Hepatocyte (in vitro differentiated cells): ENCODE results near the gene CBX4. TPM values are rescaled to one million over a fixed set of nuclear protein-coding genes. Genes with fewer than 3 reads are reported as not detected.

ENCODE experiments used
- DNase-seq: peaks from one replicate; pipeline ENCODE4 v3.0.0-alpha.2; 2016; ENCODE audit warnings: low spot score
- H2AFZ ChIP-seq: fragments of 200-600 bp; sonication (generic); 2 replicates; pipeline ENCODE4 v1.6.0; 2016; ENCODE audit warnings: antibody characterized with exemption, mild to moderate bottlenecking
- H3K27ac ChIP-seq: fragments of 200-600 bp; sonication (generic); 2 replicates; pipeline ENCODE4 v1.5.1; 2016; ENCODE audit warnings: mild to moderate bottlenecking
- H3K27me3 ChIP-seq: fragments of 200-600 bp; sonication (generic); 2 replicates; pipeline ENCODE4 v1.6.1; 2016
- H3K36me3 ChIP-seq: fragments of 200-600 bp; sonication (generic); replicated peaks from 2 replicates; pipeline ENCODE4 v1.5.1; 2016; ENCODE audit warnings: low read depth; ENCODE audit not compliant: insufficient read depth
- H3K4me1 ChIP-seq: fragments of 200-600 bp; sonication (generic); 2 replicates; pipeline ENCODE4 v1.5.1; 2016; ENCODE audit warnings: mild to moderate bottlenecking, moderate library complexity; ENCODE audit not compliant: insufficient read depth
- H3K4me2 ChIP-seq: fragments of 200-600 bp; sonication (generic); 2 replicates; pipeline ENCODE4 v1.6.0; 2016
- H3K4me3 ChIP-seq: fragments of 200-600 bp; sonication (generic); 2 replicates; pipeline ENCODE4 v1.5.1; 2016; ENCODE audit warnings: mild to moderate bottlenecking
- H3K79me2 ChIP-seq: fragments of 200-600 bp; sonication (generic); 2 replicates; pipeline ENCODE4 v1.6.0; 2017; ENCODE audit warnings: mild to moderate bottlenecking
- H3K9me2 ChIP-seq: fragments of 200-600 bp; sonication (generic); replicated peaks from 2 replicates; pipeline ENCODE4 v1.6.0; 2017; ENCODE audit warnings: mild to moderate bottlenecking; ENCODE audit not compliant: insufficient read depth
- H3K9me3 ChIP-seq: fragments of 200-600 bp; sonication (generic); 2 replicates; pipeline ENCODE4 v1.5.1; 2016; ENCODE audit warnings: low read depth, mild to moderate bottlenecking
- H4K20me1 ChIP-seq: fragments of 200-600 bp; sonication (generic); 2 replicates; pipeline ENCODE4 v1.6.0; 2016; ENCODE audit warnings: mild to moderate bottlenecking; ENCODE audit not compliant: insufficient read depth, poor library complexity, severe bottlenecking
- CTCF ChIP-seq: fragments of 200-600 bp; sonication (generic); IDR thresholded peaks from 2 replicates; pipeline ENCODE4 v1.5.1; 2016; ENCODE audit warnings: antibody characterized with exemption, mild to moderate bottlenecking; ENCODE audit not compliant: poor library complexity
- EZH2 ChIP-seq: fragments of 200-600 bp; sonication (generic); IDR thresholded peaks from 2 replicates; pipeline ENCODE4 v1.6.1; 2016; ENCODE audit warnings: antibody characterized with exemption, mild to moderate bottlenecking, borderline replicate concordance
- EZH2phosphoT487 ChIP-seq: fragments of 200-600 bp; sonication (generic); IDR thresholded peaks from one replicate; pipeline ENCODE4 v1.6.1; 2018; ENCODE audit warnings: antibody characterized with exemption, mild to moderate bottlenecking, low read depth, moderate library complexity; ENCODE audit not compliant: unreplicated experiment, severe bottlenecking
- WGBS: methylation state at CpG from one replicate; pipeline ENCODE4 v1.1.6; 2016; ENCODE audit warnings: low lambda C conversion rate; ENCODE audit errors: missing lambda C conversion rate; 5-methylcytosine and 5-hydroxymethylcytosine counted together
- polyA plus RNA-seq: library from polyadenylated mRNA; unstranded; fragments of >200 nt; fragmentation: Nextera tagmentation; extraction: Ambion mirVana; gene quantifications from 2 replicates; pipeline ENCODE4 v1.2.1, GENCODE V29; 2016
- total RNA-seq: library from RNA; depleted of rRNA; stranded (reverse); fragments of >200 nt; gene quantifications from 2 replicates; pipeline ENCODE4 v1.2.3, GENCODE V29; 2014

CBX4 gene
- total and polyA plus RNA-seq, 2 experiments from 2014 or later, result 56.1 to 86.7 TPM

DNA sequence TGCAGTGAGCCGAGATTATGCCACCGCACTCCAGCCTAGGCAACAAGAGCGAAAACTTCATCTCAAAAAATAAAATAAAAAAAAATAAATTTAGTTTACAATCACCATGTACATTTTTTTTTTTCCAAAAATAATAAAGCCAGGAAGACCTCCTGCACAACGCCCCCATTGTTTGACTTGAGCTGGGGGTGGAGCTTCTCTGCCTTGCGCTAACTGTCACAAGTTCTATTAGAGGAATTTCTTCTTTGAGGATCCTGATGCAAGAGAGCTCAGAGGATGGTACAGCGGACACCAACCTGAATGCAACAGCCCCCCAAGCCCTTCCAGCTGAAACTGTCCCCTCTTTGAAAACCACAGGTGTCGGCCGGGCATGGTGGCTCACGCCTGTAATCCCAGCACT lies 24.9 kb upstream of the CBX4 start:
- H3K9me3 ChIP-seq, result no peaks in the 10 kb centered on the region
- H3K36me3 ChIP-seq, result no peaks in the 10 kb centered on the region
- 95% methylated on average over 9 of the region's 9 CpGs for WGBS
- H2AFZ ChIP-seq, result no peak overlapping the region
- no peak overlapping the region for H3K4me2 ChIP-seq
- no peaks in the 10 kb centered on the region for H3K27me3 ChIP-seq
- H3K4me3 ChIP-seq, result no peak overlapping the region
- peaks cover 11% of the 10 kb centered on the region for H3K4me1 ChIP-seq
- H3K79me2 ChIP-seq, result no peaks in the 10 kb centered on the region
- H3K27ac ChIP-seq, result no peak overlapping the region
- H3K9me2 ChIP-seq, result no peaks in the 10 kb centered on the region
- TF ChIP-seq EZH2, result no peak
- no peak for TF ChIP-seq EZH2phosphoT487
- no peak for DNase-seq
- H4K20me1 ChIP-seq, result no peaks in the 10 kb centered on the region

- no peaks in the 10 kb centered on the region for H3K9me2 ChIP-seq
- H3K4me3 ChIP-seq, result no peak overlapping the region
- H3K27ac ChIP-seq, result no peak overlapping the region
- TF ChIP-seq EZH2phosphoT487 (no peak), EZH2 (no peak), CTCF (no peak)
- H4K20me1 ChIP-seq, result no peaks in the 10 kb centered on the region
- no peak overlapping the region for H3K4me2 ChIP-seq
- 86% methylated on average over 8 of the region's 13 CpGs for WGBS
- no peaks in the 10 kb centered on the region for H3K79me2 ChIP-seq
- H3K27me3 ChIP-seq, result no peaks in the 10 kb centered on the region
- H3K36me3 ChIP-seq, result no peaks in the 10 kb centered on the region
- peaks cover 11% of the 10 kb centered on the region for H3K4me1 ChIP-seq
- H3K9me3 ChIP-seq, result no peaks in the 10 kb centered on the region
- no peak overlapping the region for H2AFZ ChIP-seq
- DNase-seq, result no peak
These were observed 23.7 kb upstream of the CBX4 start for GRCh38 chr17:79862771-79863440.

GRCh38 chr17:79862238-79862637 lies 23.0 kb upstream of the CBX4 start:
- Histone ChIP-seq H2AFZ (no peak overlapping the region), H4K20me1 (no peaks in the 10 kb centered on the region), H3K79me2 (no peaks in the 10 kb centered on the region), H3K27me3 (no peaks in the 10 kb centered on the region), H3K36me3 (no peaks in the 10 kb centered on the region), H3K4me3 (no peak overlapping the region), H3K9me3 (no peaks in the 10 kb centered on the region), H3K27ac (no peak overlapping the region), H3K9me2 (no peaks in the 10 kb centered on the region), H3K4me1 (peaks cover 11% of the 10 kb centered on the region), H3K4me2 (no peak overlapping the region)
- DNase-seq, result no peak
- 84% methylated on average over 5 of the region's 5 CpGs for WGBS
- TF ChIP-seq EZH2 (no peak), EZH2phosphoT487 (no peak), CTCF (no peak)

DNA sequence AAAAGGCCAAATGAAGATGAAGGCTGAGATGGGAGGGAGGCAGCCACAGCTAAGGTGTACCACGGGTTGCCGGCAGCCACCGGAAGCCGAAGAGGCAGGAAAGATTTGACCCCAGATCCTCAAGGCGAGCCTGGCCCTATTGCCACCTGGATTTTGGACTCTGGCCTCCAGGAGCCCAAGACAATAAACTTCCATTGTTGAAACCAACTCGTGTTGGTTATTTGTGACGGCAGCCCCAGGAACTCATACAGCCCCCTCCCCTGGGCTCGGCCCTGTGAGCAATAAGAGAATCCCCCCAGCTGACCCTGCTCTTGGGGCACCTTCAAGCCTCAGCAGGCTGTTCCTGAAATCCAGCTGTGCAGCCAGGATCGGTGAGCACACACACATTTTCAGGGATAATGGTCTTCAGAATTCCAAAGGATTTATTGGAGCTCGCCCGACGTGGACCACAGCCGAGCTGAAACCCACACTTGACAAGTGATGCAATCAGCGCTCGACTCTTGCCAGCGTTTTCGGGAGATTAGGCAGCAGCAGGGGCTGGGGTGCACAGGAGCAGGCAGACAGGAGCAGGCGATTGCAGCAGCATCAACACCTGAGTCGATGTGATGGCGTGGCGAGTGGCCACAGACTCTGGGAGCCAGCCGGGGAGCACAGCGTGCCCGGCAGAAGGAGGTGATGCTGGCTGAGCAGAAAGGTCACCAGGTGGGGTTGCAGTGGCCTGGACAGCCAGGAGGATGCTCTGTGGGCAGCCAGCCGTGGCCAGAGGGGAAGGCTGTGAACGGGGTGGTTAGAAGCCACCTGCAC lies 22.4 kb upstream of the CBX4 start:
- Histone ChIP-seq H3K9me3 (no peaks in the 10 kb centered on the region), H3K4me1 (peaks cover 11% of the 10 kb centered on the region), H3K36me3 (no peaks in the 10 kb centered on the region), H3K27me3 (no peaks in the 10 kb centered on the region), H3K27ac (no peak overlapping the region), H3K4me3 (no peak overlapping the region), H3K79me2 (no peaks in the 10 kb centered on the region), H2AFZ (no peak overlapping the region), H3K4me2 (no peak overlapping the region), H4K20me1 (no peaks in the 10 kb centered on the region), H3K9me2 (no peaks in the 10 kb centered on the region)
- TF ChIP-seq EZH2 (no peak), CTCF (no peak), EZH2phosphoT487 (no peak)
- 61% methylated on average over 26 of the region's 26 CpGs for WGBS
- DNase-seq, result no peak
